Measurements from ENCODE around the gene USP3. TPM values are rescaled to one million over a fixed set of nuclear protein-coding genes. Genes with fewer than 3 reads are reported as not detected.

Gene USP3
- total RNA-seq, 4 donors from 2014 or later = 56.1 to 93.0 (median 73.7) TPM

DNA sequence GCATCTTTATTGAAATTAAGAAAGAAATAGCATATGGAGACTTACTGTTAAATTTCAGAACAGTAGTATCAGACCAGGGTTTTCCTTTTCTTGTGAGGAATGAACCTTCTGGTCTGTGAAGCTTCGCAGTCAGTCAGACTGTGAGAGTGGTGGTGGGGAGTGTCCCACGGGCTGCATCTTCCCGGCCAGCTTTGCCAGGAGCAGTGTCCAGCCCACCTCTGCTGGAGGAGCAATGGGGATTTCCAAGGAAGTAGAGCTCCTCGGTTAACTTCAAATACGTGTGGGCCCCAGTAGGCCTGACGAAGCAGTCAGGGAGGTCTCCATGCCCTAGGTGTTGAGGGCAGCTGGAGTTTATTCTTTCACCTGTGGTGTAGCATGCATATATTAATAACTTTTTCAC lies 51.9 kb downstream of the USP3 start:
- in situ Hi-C loops (cut with MboI; ENCODE audit: low pct_ligation_motif_present in 1 of 4, low pct_unique_long_range_greater_than_20kb in 1 of 4, low sequenced_read_pairs in 3 of 4) = no loop called here
- DNase-seq = no peak
- no peak overlapping the region for H3K27ac ChIP-seq
- H3K27me3 ChIP-seq = no peaks in the 10 kb centered on the region
- 83% methylated on average over 6 of the region's 6 CpGs; no CpG with 5 or more reads in 1 of the 2 donors for WGBS, 2 donors (ENCODE audit: low coverage in 1 of 2)
- TF ChIP-seq POLR2A (IDR thresholded peaks at IDR 0.05) (no peak), POLR2AphosphoS5 (IDR thresholded peaks at IDR 0.05) (no peak), EP300 (IDR thresholded peaks at IDR 0.05; ENCODE audit: low read depth) (no peak)
- TF ChIP-seq, protein P1, sequence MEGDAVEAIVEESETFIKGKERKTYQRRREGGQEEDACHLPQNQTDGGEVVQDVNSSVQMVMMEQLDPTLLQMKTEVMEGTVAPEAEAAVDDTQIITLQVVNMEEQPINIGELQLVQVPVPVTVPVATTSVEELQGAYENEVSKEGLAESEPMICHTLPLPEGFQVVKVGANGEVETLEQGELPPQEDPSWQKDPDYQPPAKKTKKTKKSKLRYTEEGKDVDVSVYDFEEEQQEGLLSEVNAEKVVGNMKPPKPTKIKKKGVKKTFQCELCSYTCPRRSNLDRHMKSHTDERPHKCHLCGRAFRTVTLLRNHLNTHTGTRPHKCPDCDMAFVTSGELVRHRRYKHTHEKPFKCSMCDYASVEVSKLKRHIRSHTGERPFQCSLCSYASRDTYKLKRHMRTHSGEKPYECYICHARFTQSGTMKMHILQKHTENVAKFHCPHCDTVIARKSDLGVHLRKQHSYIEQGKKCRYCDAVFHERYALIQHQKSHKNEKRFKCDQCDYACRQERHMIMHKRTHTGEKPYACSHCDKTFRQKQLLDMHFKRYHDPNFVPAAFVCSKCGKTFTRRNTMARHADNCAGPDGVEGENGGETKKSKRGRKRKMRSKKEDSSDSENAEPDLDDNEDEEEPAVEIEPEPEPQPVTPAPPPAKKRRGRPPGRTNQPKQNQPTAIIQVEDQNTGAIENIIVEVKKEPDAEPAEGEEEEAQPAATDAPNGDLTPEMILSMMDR (IDR thresholded peaks at IDR 0.05) = no peak
- no peak overlapping the region for H3K4me3 ChIP-seq
- intact Hi-C loops (cut with DNase I; ENCODE audit: low total_unique reads) = no loop called here
- peaks cover 17 to 29% (median 24%) of the 10 kb centered on the region in 4 donors for H3K4me1 ChIP-seq
- H3K9me3 ChIP-seq = no peaks in the 10 kb centered on the region
- peaks cover 0 to 13% (median 3%) of the 10 kb centered on the region in 4 donors for H3K36me3 ChIP-seq

DNA sequence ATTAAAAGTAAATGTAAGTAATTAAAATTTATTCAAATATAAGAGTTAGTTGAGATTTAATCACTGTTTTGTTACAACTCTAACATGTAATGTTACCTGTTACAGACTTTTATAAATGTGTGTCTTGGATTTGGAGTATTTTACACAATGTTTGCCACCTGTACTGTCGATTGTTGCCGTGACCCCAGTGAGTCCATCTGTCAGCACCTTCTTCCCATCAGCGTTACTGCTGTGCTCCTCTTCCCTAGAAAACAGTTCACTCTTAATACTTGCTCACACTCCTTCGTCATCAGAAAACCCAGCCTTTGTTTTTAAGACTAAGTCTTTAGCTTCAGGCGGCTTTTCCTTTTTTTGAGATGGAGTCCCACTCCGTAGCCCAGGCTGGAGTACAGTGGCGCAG lies 52.3 kb downstream of the USP3 start:
- in situ Hi-C loops (cut with MboI; ENCODE audit: low pct_ligation_motif_present in 1 of 4, low pct_unique_long_range_greater_than_20kb in 1 of 4, low sequenced_read_pairs in 3 of 4) = no loop called here
- no peak for DNase-seq
- H3K4me3 ChIP-seq = no peak overlapping the region
- H3K27me3 ChIP-seq = no peaks in the 10 kb centered on the region
- 90% methylated on average over 7 of the region's 7 CpGs for WGBS, 2 donors (ENCODE audit: low coverage in 1 of 2)
- peaks cover 13 to 24% (median 21%) of the 10 kb centered on the region in 4 donors for H3K4me1 ChIP-seq
- no peak overlapping the region for H3K27ac ChIP-seq
- no peaks in the 10 kb centered on the region for H3K9me3 ChIP-seq
- intact Hi-C loops (cut with DNase I; ENCODE audit: low total_unique reads) = no loop called here
- TF ChIP-seq, protein P1 (IDR thresholded peaks at IDR 0.05) = no peak
- TF ChIP-seq POLR2A (IDR thresholded peaks at IDR 0.05) (no peak), POLR2AphosphoS5 (IDR thresholded peaks at IDR 0.05) (no peak), EP300 (IDR thresholded peaks at IDR 0.05; ENCODE audit: low read depth) (no peak)
- peaks cover 0 to 14% (median 3%) of the 10 kb centered on the region in 4 donors for H3K36me3 ChIP-seq

GRCh38 chr15:63559753-63560152 lies 55.4 kb downstream of the USP3 start:
- peaks cover 0 to 4% (median 2%) of the 10 kb centered on the region in 4 donors for H3K4me1 ChIP-seq
- DNase-seq = no peak
- H3K4me3 ChIP-seq = no peak overlapping the region
- intact Hi-C loops (cut with DNase I; ENCODE audit: low total_unique reads) (no loop called here), in situ Hi-C loops (cut with MboI; ENCODE audit: low pct_ligation_motif_present in 1 of 4, low pct_unique_long_range_greater_than_20kb in 1 of 4, low sequenced_read_pairs in 3 of 4) (no loop called here)
- H3K36me3 ChIP-seq = peaks cover 0 to 22% (median 11%) of the 10 kb centered on the region in 4 donors
- no peak overlapping the region for H3K27ac ChIP-seq
- H3K27me3 ChIP-seq = no peaks in the 10 kb centered on the region
- TF ChIP-seq EP300 (IDR thresholded peaks at IDR 0.05; ENCODE audit: low read depth) (no peak), POLR2AphosphoS5 (IDR thresholded peaks at IDR 0.05) (no peak), POLR2A (IDR thresholded peaks at IDR 0.05) (no peak)
- 96 to 100% methylated on average over 3 to 5 of the region's 5 CpGs for WGBS, 2 donors (ENCODE audit: low coverage in 1 of 2)
- H3K9me3 ChIP-seq = no peaks in the 10 kb centered on the region

DNA sequence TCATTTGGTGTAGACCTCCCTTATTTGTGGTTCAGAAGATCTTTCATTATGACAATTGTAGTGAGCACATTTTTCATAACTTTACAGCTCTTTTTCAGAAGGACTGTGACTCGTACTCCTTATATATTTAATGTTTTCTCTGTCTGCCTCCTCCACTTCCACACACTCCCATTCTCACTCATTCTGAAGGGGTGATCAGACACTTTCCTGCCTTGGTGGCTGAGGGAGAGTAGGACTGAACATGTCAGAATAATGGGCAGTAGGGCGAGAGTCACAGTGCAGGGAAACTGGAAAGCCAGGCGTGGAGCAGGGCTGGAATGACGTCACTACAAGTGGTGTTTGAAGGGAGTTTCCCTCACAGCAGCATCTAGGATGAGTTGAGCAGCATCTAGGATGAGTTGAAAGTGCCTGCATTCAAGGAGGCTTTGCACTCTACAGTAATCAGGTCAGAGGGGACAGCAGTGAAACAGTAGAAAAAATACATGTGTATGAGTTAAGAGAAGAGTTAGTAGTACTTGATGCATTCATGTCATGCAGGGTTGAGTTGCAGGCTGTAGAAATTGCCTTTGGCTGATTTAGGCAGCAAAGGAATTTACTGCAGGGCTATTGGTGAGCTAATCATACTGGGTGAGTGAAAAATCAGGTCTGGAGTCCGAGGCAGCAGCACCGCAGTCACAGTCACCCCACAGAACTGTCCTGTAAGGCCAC lies 56.5 kb downstream of the USP3 start:
- Histone ChIP-seq H3K4me1 (peaks cover 0 to 5% (median 2%) of the 10 kb centered on the region in 4 donors), H3K4me3 (no peak overlapping the region), H3K27me3 (no peaks in the 10 kb centered on the region), H3K9me3 (no peaks in the 10 kb centered on the region), H3K36me3 (peaks cover 0 to 26% (median 12%) of the 10 kb centered on the region in 4 donors), H3K27ac (no peak overlapping the region)
- 77 to 87% methylated on average over 3 to 6 of the region's 6 CpGs for WGBS, 2 donors (ENCODE audit: low coverage in 1 of 2)
- DNase-seq = no peak
- TF ChIP-seq EP300 (IDR thresholded peaks at IDR 0.05; ENCODE audit: low read depth) (no peak), POLR2A (IDR thresholded peaks at IDR 0.05) (no peak), POLR2AphosphoS5 (IDR thresholded peaks at IDR 0.05) (no peak)
- TF ChIP-seq, protein P1 (IDR thresholded peaks at IDR 0.05) = no peak
- in situ Hi-C loops (cut with MboI; ENCODE audit: low pct_ligation_motif_present in 1 of 4, low pct_unique_long_range_greater_than_20kb in 1 of 4, low sequenced_read_pairs in 3 of 4) = no loop called here
- intact Hi-C loops (cut with DNase I; ENCODE audit: low total_unique reads) = no loop called here

Measured in transverse colon (tissue), 4 donors.